ENCODE results near the gene ATP1A1.

DNA sequence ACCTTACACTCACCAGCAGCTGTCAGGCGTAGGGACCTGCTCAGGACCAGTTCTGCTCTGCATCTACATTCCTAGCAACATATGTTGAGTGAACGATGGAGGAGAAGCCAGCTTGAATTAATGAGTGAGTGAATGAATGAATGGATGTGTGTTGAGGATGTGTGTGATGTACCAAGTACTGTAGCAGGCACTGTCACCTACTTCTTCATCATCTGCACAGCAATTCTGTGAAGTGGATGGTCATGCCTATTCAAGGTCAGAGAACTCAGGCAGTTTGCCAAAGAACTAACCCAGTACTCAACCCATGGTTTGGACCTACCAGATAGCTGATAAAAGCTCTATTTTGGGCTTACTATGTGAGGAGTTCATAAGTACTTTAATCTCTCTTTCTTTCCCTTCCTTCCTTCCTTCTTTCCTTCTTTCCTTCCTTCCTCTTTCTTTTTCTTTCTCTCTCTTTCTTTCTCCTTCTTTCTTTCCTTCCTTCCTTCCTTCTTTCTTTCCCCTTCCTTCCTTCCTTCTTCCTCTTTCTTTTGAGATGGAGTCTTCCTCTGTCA, 56.9 kb downstream of the ATP1A1 start:
- TF ChIP-seq ZNF416 (tag by site-specific recombination; IDR thresholded peaks at IDR 0.05), result no peak
- no peak for TF ChIP-seq KLF9 (tag by site-specific recombination; IDR thresholded peaks at IDR 0.05; ENCODE audit: low read depth)
- no peak for TF ChIP-seq ZNF138 (tag by site-specific recombination; IDR thresholded peaks at IDR 0.05; ENCODE audit: borderline replicate concordance)
- no peak for TF ChIP-seq ZNF324 (tag by site-specific recombination; IDR thresholded peaks at IDR 0.05)
- no peak for TF ChIP-seq ZNF24 (tag by site-specific recombination; IDR thresholded peaks at IDR 0.05)
- TF ChIP-seq ZNF274 (IDR thresholded peaks at IDR 0.05; ENCODE audit: low read length), result no peak
- TF ChIP-seq ZNF274 (tag by site-specific recombination; IDR thresholded peaks at IDR 0.05; ENCODE audit: borderline replicate concordance), result no peak
- no peak for TF ChIP-seq ZBTB21 (tag by site-specific recombination; IDR thresholded peaks at IDR 0.05)
- no peak for TF ChIP-seq ZNF626 (tag by site-specific recombination; IDR thresholded peaks at IDR 0.05)
- no peak for TF ChIP-seq ZNF707 (tag by site-specific recombination; IDR thresholded peaks at IDR 0.05)
- TF ChIP-seq ZNF747 (tag by site-specific recombination; IDR thresholded peaks at IDR 0.05), result no peak
- TF ChIP-seq MZF1 (tag by site-specific recombination; IDR thresholded peaks at IDR 0.05; ENCODE audit: borderline replicate concordance), result no peak
- TF ChIP-seq, protein P1, sequence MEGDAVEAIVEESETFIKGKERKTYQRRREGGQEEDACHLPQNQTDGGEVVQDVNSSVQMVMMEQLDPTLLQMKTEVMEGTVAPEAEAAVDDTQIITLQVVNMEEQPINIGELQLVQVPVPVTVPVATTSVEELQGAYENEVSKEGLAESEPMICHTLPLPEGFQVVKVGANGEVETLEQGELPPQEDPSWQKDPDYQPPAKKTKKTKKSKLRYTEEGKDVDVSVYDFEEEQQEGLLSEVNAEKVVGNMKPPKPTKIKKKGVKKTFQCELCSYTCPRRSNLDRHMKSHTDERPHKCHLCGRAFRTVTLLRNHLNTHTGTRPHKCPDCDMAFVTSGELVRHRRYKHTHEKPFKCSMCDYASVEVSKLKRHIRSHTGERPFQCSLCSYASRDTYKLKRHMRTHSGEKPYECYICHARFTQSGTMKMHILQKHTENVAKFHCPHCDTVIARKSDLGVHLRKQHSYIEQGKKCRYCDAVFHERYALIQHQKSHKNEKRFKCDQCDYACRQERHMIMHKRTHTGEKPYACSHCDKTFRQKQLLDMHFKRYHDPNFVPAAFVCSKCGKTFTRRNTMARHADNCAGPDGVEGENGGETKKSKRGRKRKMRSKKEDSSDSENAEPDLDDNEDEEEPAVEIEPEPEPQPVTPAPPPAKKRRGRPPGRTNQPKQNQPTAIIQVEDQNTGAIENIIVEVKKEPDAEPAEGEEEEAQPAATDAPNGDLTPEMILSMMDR (tag by site-specific recombination; IDR thresholded peaks at IDR 0.05), result no peak
- TF ChIP-seq ZNF510 (tag by site-specific recombination; IDR thresholded peaks at IDR 0.05; ENCODE audit: insufficient replicate concordance), result no peak
